HepG2 (cell line): ENCODE data around the gene JAKMIP2. TPM values are rescaled to one million over a fixed set of nuclear protein-coding genes. Genes with fewer than 3 reads are reported as not detected.

Experiments used
- ATAC-seq: fragments of 200-7000 bp; cut with Tn5 transposase; 3 replicates; pipeline ENCODE4 v1.9.1; 2020; ENCODE audit warnings: mild to moderate bottlenecking, moderate library complexity
- BruUV-seq: library from RNA; stranded (reverse); fragments of 400-500 nt; replicated peaks from 2 replicates; lab custom pipeline; 2021; lab: Mats Ljungman, UMichigan
- CTCF ChIA-PET: fragments of 300-600 bp; formaldehyde crosslinking; extraction: SDS; loops from one replicate; lab custom pipeline; 2021; ENCODE audit warnings: low total read pairs, inconsistent platforms, low intra/inter-chr PET ratio; lab: Yijun Ruan, JAX
- POLR2A ChIA-PET: fragments of 350-600 bp; sonication (Branson Sonifier 250); formaldehyde crosslinking; loops from one replicate; lab custom pipeline; 2020; ENCODE audit warnings: antibody characterized with exemption, inconsistent platforms; lab: Yijun Ruan, JAX
- DNase-seq: peaks from one replicate; pipeline ENCODE4 v3.0.0-alpha.2; 2015; ENCODE audit warnings: low spot score
- FAIRE-seq: peaks from 3 replicates; lab custom pipeline; 2011; peaks lifted over from hg19 to GRCh38; lab: Jason Lieb, UNC
- H2AFZ ChIP-seq: one replicate; pipeline ENCODE4 v1.6.1; 2011; ENCODE audit warnings: low read length, inconsistent platforms
- H3K27ac ChIP-seq: fragments of 300-600 bp; 3 replicates; pipeline ENCODE4 v1.8.0; 2011; ENCODE audit warnings: mixed run types, mild to moderate bottlenecking, mixed read lengths, low read length, inconsistent platforms; ENCODE audit not compliant: insufficient read depth; ENCODE audit errors: extremely low read length
- H3K27me3 ChIP-seq, 2 experiments: fragments of 200-600 bp in 1 of 2; 2 replicates in 1 of 2; 3 replicates in 1 of 2; pipeline versions ENCODE4 v1.6.0 to v1.8.0; 2011; ENCODE audit warnings: low read length in 2 of 2, mild to moderate bottlenecking in 2 of 2, moderate library complexity in 2 of 2, inconsistent platforms in 1 of 2; ENCODE audit not compliant: insufficient read depth in 2 of 2, control insufficient read depth in 1 of 2
- H3K36me3 ChIP-seq, 2 experiments: fragments of 200-600 bp in 1 of 2; replicated peaks in 1 of 2; 2 replicates in 1 of 2; 3 replicates in 1 of 2; pipeline versions ENCODE4 v1.5.1 to v1.8.0; 2011; ENCODE audit warnings: low read length in 2 of 2, inconsistent platforms in 1 of 2; ENCODE audit not compliant: insufficient read depth in 2 of 2, control insufficient read depth in 1 of 2
- H3K4me1 ChIP-seq: 2 replicates; pipeline ENCODE4 v1.5.1; 2012; ENCODE audit warnings: low read length, inconsistent platforms; ENCODE audit not compliant: insufficient read depth
- H3K4me2 ChIP-seq: 2 replicates; pipeline ENCODE4 v1.6.0; 2011; ENCODE audit warnings: low read depth, low read length, inconsistent platforms
- H3K4me3 ChIP-seq, 3 experiments: fragments of 200-600 bp in 1 of 3; sonication (generic), shearing (Covaris generic) in 1 of 3; replicated peaks in 1 of 3; 2 replicates each; pipeline ENCODE4 v1.5.1; 2011 to 2016; ENCODE audit warnings: low read length in 3 of 3, inconsistent platforms in 2 of 3, low read depth in 2 of 3, mild to moderate bottlenecking in 2 of 3, control low read depth in 1 of 3, mixed read lengths in 1 of 3; ENCODE audit not compliant: insufficient read depth in 1 of 3
- H3K79me2 ChIP-seq: one replicate; pipeline ENCODE4 v1.6.1; 2011; ENCODE audit warnings: low read length, inconsistent platforms; ENCODE audit not compliant: insufficient read depth
- H3K9ac ChIP-seq: 2 replicates; pipeline ENCODE4 v1.6.0; 2011; ENCODE audit warnings: mild to moderate bottlenecking, low read depth, low read length, inconsistent platforms; ENCODE audit not compliant: insufficient read depth
- H3K9me3 ChIP-seq: 2 replicates; pipeline ENCODE4 v1.5.1; 2012; ENCODE audit warnings: mild to moderate bottlenecking, low read length
- H4K20me1 ChIP-seq: 2 replicates; pipeline ENCODE4 v1.6.0; 2011; ENCODE audit warnings: inconsistent platforms, mild to moderate bottlenecking, low read length, moderate library complexity; ENCODE audit not compliant: insufficient read depth
- ARNT2 ChIP-seq: sonication (generic); formaldehyde crosslinking; IDR thresholded peaks from 2 replicates; pipeline ENCODE4 v1.8.0; 2022; ENCODE audit warnings: mild to moderate bottlenecking, low read depth, missing genetic modification reagents, moderate library complexity
- NCOA1 ChIP-seq: sonication (generic); formaldehyde crosslinking; IDR thresholded peaks from 2 replicates; pipeline ENCODE4 v1.9.0; 2021; ENCODE audit warnings: missing genetic modification reagents
- NFE2 ChIP-seq: sonication (generic); formaldehyde crosslinking; IDR thresholded peaks from 2 replicates; pipeline ENCODE4 v1.4.0; 2020; ENCODE audit warnings: missing genetic modification reagents
- PAF1 ChIP-seq: IDR thresholded peaks from 2 replicates; pipeline ENCODE4 v1.6.1; 2016; ENCODE audit warnings: missing genetic modification reagents, missing compliant biosample characterization
- SATB2 ChIP-seq: sonication (generic); formaldehyde crosslinking; IDR thresholded peaks from 2 replicates; pipeline ENCODE4 v1.5.0; 2020; ENCODE audit warnings: missing genetic modification reagents
- SRY ChIP-seq: sonication (generic); formaldehyde crosslinking; IDR thresholded peaks from 2 replicates; pipeline ENCODE4 v1.8.0; 2022; ENCODE audit warnings: mild to moderate bottlenecking, missing genetic modification reagents
- ZNF275 ChIP-seq: sonication (generic); formaldehyde crosslinking; IDR thresholded peaks from 2 replicates; pipeline ENCODE4 v1.8.0; 2022; ENCODE audit warnings: missing genetic modification reagents, mild to moderate bottlenecking, inconsistent platforms, borderline replicate concordance
- ZNF3 ChIP-seq: IDR thresholded peaks from 2 replicates; pipeline ENCODE4 v1.7.0; 2017; ENCODE audit warnings: inconsistent platforms
- ZNF703 ChIP-seq: sonication (generic); formaldehyde crosslinking; IDR thresholded peaks from 2 replicates; pipeline ENCODE4 v1.5.1; 2020; ENCODE audit warnings: missing genetic modification reagents, mild to moderate bottlenecking, moderate library complexity, borderline replicate concordance
- ZNF761 ChIP-seq: sonication (generic); formaldehyde crosslinking; conservative IDR thresholded peaks from 2 replicates; pipeline ENCODE4 v1.4.0; 2020; ENCODE audit warnings: mild to moderate bottlenecking, missing genetic modification reagents
- ZNF891 ChIP-seq: sonication (generic); formaldehyde crosslinking; IDR thresholded peaks from 2 replicates; pipeline ENCODE4 v1.5.0; 2020; ENCODE audit warnings: mild to moderate bottlenecking, missing genetic modification reagents
- WGBS: methylation state at CpG from one replicate; pipeline ENCODE4 v1.1.6; 2017; ENCODE audit warnings: low lambda C conversion rate; 5-methylcytosine and 5-hydroxymethylcytosine counted together
- in situ Hi-C: cut with HindIII; loops from 2 replicates; pipeline ENCODE4 v1.10.0; 2017; ENCODE audit warnings: low pct_unique_long_range_greater_than_20kb; ENCODE audit not compliant: extremely low pct_ligation_motif_present
- intact Hi-C: fragments of 100-400 bp; cut with micrococcal nuclease; formaldehyde crosslinking; loops from one replicate; pipeline ENCODE4 v1.10.0; 2022; ENCODE audit not compliant: unreplicated experiment
- polyA plus RNA-seq, 8 experiments: library from polyadenylated mRNA; depleted of rRNA in 3 of 8; stranded (reverse) in 7 of 8; unstranded in 1 of 8; fragments of >200 nt; fragmentation: Illumina TruSeq in 4 of 8; extraction: Trizol in 4 of 8; gene quantifications; 2 replicates each; pipeline versions ENCODE4 v1.2.1 to v1.2.3, GENCODE V29; 2011 to 2016; ENCODE audit warnings: low read depth in 4 of 8, missing spikeins in 1 of 8, mixed read lengths in 1 of 8; ENCODE audit not compliant: insufficient read depth in 1 of 8
- total RNA-seq, 5 experiments: library from RNA; depleted of rRNA; stranded (reverse); fragments of >200 nt; fragmentation: Illumina TruSeq; extraction: Trizol; gene quantifications; 2 replicates each; pipeline ENCODE4 v1.2.3, GENCODE V29; 2016; ENCODE audit warnings: low read depth in 1 of 5
- TF ChIP-seq, protein P1 (sequence below): sonication (generic); formaldehyde crosslinking; IDR thresholded peaks from 2 replicates; pipeline ENCODE4 v1.4.0; 2020; ENCODE audit warnings: missing genetic modification reagents
- TF ChIP-seq, protein P2 (sequence below): sonication (generic); formaldehyde crosslinking; IDR thresholded peaks from 2 replicates; pipeline ENCODE4 v1.4.0; 2020; ENCODE audit warnings: missing genetic modification reagents, borderline replicate concordance

JAKMIP2 gene
- total and polyA plus RNA-seq, 2 of the 13 experiments (the other 11 are each of a cell fraction or from before 2014, with no cell fraction given): 0.04 to 2.1 TPM

- H3K9ac ChIP-seq: no peak overlapping the region
- H3K4me3 ChIP-seq: no peak overlapping the region
- ATAC-seq (no peak), DNase-seq (no peak), FAIRE-seq (no peak)
- H3K79me2 ChIP-seq: no peaks in the 10 kb centered on the region
- CTCF ChIA-PET: no interaction called here
- POLR2A ChIA-PET: no interaction called here
- in situ Hi-C loops (no loop called here), intact Hi-C loops (no loop called here)
- H4K20me1 ChIP-seq: no peaks in the 10 kb centered on the region
- BruUV-seq: no TSS peak
- no peaks in the 10 kb centered on the region for H3K4me1 ChIP-seq
- 11% methylated on average over 4 of the region's 4 CpGs for WGBS
- no peak overlapping the region for H3K27ac ChIP-seq
- H3K4me2 ChIP-seq: no peak overlapping the region
- no peak for TF ChIP-seq ZNF761
- TF ChIP-seq ZNF891 (CRISPR knock-in tag): no peak
- TF ChIP-seq, protein P1, sequence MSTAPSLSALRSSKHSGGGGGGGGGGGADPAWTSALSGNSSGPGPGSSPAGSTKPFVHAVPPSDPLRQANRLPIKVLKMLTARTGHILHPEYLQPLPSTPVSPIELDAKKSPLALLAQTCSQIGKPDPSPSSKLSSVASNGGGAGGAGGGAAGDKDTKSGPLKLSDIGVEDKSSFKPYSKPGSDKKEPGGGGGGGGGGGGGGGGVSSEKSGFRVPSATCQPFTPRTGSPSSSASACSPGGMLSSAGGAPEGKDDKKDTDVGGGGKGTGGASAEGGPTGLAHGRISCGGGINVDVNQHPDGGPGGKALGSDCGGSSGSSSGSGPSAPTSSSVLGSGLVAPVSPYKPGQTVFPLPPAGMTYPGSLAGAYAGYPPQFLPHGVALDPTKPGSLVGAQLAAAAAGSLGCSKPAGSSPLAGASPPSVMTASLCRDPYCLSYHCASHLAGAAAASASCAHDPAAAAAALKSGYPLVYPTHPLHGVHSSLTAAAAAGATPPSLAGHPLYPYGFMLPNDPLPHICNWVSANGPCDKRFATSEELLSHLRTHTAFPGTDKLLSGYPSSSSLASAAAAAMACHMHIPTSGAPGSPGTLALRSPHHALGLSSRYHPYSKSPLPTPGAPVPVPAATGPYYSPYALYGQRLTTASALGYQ (CRISPR knock-in tag): no peak
- TF ChIP-seq, protein P2, sequence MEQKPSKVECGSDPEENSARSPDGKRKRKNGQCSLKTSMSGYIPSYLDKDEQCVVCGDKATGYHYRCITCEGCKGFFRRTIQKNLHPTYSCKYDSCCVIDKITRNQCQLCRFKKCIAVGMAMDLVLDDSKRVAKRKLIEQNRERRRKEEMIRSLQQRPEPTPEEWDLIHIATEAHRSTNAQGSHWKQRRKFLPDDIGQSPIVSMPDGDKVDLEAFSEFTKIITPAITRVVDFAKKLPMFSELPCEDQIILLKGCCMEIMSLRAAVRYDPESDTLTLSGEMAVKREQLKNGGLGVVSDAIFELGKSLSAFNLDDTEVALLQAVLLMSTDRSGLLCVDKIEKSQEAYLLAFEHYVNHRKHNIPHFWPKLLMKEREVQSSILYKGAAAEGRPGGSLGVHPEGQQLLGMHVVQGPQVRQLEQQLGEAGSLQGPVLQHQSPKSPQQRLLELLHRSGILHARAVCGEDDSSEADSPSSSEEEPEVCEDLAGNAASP: no peak
- no peak for TF ChIP-seq ZNF3
- TF ChIP-seq ZNF703 (CRISPR knock-in tag): no peak
- no peak for TF ChIP-seq ARNT2 (CRISPR knock-in tag)
- TF ChIP-seq SRY: no peak
- no peak for TF ChIP-seq SATB2 (CRISPR knock-in tag)
- TF ChIP-seq NFE2 (CRISPR knock-in tag): no peak
- TF ChIP-seq ZNF275 (CRISPR knock-in tag): no peak
- no peak for TF ChIP-seq PAF1
- no peak for TF ChIP-seq NCOA1
- no peak overlapping the region for H2AFZ ChIP-seq
- no peaks in the 10 kb centered on the region for H3K36me3 ChIP-seq
- H3K9me3 ChIP-seq: no peaks in the 10 kb centered on the region
- no peaks in the 10 kb centered on the region for H3K27me3 ChIP-seq
Observed at GRCh38 chr5:147611483-147611882, 171.0 kb downstream of the JAKMIP2 start.
